Neuron (in vitro differentiated cells): ENCODE data around the gene MYO7A.

ENCODE experiments used
- H2AFZ ChIP-seq: one replicate; pipeline ENCODE4 v1.6.1; 2013; ENCODE audit warnings: low read depth, mild to moderate bottlenecking, inconsistent platforms, low read length, moderate library complexity
- H3K27me3 ChIP-seq: one replicate; pipeline ENCODE4 v1.6.1; 2013; ENCODE audit warnings: low read length; ENCODE audit not compliant: insufficient read depth
- H3K36me3 ChIP-seq: one replicate; pipeline ENCODE4 v1.6.1; 2013; ENCODE audit warnings: low read length; ENCODE audit not compliant: insufficient read depth
- H3K4me1 ChIP-seq: one replicate; pipeline ENCODE4 v1.6.1; 2013; ENCODE audit warnings: low read length; ENCODE audit not compliant: insufficient read depth
- H3K4me3 ChIP-seq: 2 replicates; pipeline ENCODE4 v1.5.1; 2013; ENCODE audit warnings: mild to moderate bottlenecking, low read length, moderate library complexity
- H3K9me3 ChIP-seq: one replicate; pipeline ENCODE4 v1.6.1; 2013; ENCODE audit warnings: low read length

MYO7A gene

DNA sequence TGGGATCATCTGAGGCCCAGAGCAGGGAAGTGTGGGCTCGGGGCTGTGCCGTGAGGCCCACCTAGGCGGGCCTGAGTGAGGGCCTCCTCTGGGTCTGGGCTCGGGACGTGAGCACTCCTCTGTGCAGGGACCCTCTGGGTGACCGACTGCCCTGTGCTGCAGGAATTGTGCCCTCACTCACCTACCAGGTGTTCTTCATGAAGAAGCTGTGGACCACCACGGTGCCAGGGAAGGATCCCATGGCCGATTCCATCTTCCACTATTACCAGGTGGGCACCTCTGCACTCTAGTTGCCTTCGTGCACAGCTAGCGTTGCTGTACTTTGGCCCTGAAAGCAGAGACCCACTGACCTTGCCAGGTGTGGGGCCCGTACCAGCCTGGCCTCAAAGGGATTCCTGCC, 80.5 kb downstream of the MYO7A start:
- H3K4me3 ChIP-seq: no peak overlapping the region
- peaks cover 3% of the 10 kb centered on the region for H3K27me3 ChIP-seq
- no peaks in the 10 kb centered on the region for H3K36me3 ChIP-seq
- no peaks in the 10 kb centered on the region for H3K9me3 ChIP-seq
- no peaks in the 10 kb centered on the region for H3K4me1 ChIP-seq
- H2AFZ ChIP-seq: no peak overlapping the region

DNA sequence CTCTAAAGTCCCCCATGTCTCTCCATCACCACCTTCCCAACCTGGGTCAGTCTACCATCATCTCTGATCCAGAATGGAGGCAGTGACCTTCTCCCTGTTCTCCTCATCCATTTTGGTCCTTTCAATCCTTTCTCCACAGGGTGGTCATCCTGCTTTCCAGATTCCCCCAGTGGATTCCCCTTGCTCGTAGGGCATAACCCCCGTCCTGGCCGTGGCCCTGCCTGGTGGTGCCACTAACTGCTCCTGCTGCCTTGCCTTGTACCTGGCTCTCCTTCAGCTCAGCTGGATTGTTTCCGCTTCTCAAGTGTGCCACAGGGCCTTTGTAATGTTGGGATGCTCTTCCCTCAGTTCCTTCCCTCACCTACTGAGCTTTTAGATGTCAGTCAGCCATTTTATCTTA, 81.6 kb downstream of the MYO7A start:
- Histone ChIP-seq H3K36me3 (no peaks in the 10 kb centered on the region), H2AFZ (no peak overlapping the region), H3K9me3 (no peaks in the 10 kb centered on the region), H3K27me3 (peaks cover 3% of the 10 kb centered on the region), H3K4me1 (no peaks in the 10 kb centered on the region), H3K4me3 (no peak overlapping the region)

- H3K27me3 ChIP-seq: peaks cover 6% of the 10 kb centered on the region
- H3K4me3 ChIP-seq: no peak overlapping the region
- no peaks in the 10 kb centered on the region for H3K36me3 ChIP-seq
- no peaks in the 10 kb centered on the region for H3K4me1 ChIP-seq
- H2AFZ ChIP-seq: no peak overlapping the region
- no peaks in the 10 kb centered on the region for H3K9me3 ChIP-seq
These were observed 83.0 kb downstream of the MYO7A start for GRCh38 chr11:77211040-77211451.

DNA sequence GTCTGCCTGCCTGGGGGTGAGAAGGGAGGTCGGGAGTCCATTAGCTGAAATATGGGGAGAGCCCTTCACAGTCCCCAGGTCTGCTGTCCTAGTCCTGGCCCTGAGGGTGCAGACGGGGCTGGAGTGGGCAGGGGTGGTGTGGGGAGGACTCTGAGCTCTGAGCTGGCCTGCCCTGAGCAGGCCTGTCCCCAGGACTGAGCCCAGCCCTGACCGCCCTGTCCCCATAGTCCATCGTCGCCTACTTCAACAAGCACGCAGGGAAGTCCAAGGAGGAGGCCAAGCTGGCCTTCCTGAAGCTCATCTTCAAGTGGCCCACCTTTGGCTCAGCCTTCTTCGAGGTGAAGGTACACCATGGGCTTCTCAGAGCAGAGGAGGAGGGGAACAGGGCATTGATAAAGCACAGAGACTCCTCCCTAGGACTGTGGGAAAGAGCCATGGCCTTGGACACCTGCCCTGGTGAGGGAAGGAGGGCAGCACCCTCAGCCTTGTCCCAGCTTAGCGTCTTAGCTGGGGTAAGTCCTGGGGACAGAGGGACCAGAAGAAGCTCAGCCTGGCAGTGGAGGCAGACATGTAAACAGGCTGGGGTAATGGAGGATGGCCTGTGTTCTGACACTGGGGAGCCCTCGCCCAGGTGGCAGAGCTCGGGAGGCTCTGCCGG, 83.7 kb downstream of the MYO7A start:
- H3K4me1 ChIP-seq: no peaks in the 10 kb centered on the region
- no peaks in the 10 kb centered on the region for H3K9me3 ChIP-seq
- H3K27me3 ChIP-seq: peaks cover 6% of the 10 kb centered on the region
- H3K4me3 ChIP-seq: no peak overlapping the region
- no peak overlapping the region for H2AFZ ChIP-seq
- no peaks in the 10 kb centered on the region for H3K36me3 ChIP-seq

GRCh38 chr11:77212314-77213007, 84.4 kb downstream of the MYO7A start:
- Histone ChIP-seq H3K4me3 (no peak overlapping the region), H3K36me3 (no peaks in the 10 kb centered on the region), H3K27me3 (peaks cover 6% of the 10 kb centered on the region), H3K4me1 (no peaks in the 10 kb centered on the region), H2AFZ (no peak overlapping the region), H3K9me3 (no peaks in the 10 kb centered on the region)

- Histone ChIP-seq H2AFZ (no peak overlapping the region), H3K4me1 (no peaks in the 10 kb centered on the region), H3K9me3 (no peaks in the 10 kb centered on the region), H3K36me3 (no peaks in the 10 kb centered on the region), H3K4me3 (no peak overlapping the region), H3K27me3 (peaks cover 6% of the 10 kb centered on the region)
These were observed 85.1 kb downstream of the MYO7A start for GRCh38 chr11:77213029-77213579.

DNA sequence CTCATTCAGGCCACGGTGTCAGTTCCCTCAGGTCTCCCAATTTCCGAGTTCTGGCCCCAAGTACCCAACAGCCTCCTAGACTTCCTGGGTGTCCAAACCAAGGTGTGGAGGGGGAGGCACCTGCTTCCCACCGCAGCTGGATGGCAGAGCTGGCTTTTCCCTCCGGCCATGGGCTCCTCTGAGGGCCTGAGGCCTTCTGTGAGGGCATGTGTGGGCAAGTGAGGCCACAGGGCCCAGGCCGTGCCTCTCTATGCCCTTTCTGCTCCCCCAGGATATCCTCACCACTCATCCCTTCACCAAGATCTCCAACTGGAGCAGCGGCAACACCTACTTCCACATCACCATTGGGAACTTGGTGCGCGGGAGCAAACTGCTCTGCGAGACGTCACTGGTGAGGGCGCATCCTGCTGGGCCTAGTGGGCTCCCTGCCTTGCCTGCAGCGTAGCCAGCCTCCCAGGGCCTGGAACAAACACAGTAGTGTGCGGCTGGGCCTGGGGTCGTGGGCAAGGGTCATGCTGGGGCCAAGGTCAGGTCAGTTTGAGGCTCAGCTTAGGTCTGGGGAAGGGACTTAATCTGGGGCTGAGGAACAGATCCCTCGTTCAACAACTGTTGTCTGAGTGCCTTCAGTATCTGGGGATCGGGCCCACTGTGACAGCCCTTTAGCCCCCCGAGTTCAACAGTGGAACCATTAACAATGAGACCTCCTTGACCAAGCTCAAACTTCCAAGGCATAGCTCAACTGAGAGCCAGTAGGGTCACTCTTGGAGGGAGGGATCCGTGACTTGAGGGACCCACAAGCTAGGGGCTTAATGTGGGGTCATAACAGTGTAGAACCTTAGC, 85.8 kb downstream of the MYO7A start:
- Histone ChIP-seq H3K27me3 (peaks cover 6% of the 10 kb centered on the region), H3K4me3 (no peak overlapping the region), H3K36me3 (no peaks in the 10 kb centered on the region), H3K9me3 (no peaks in the 10 kb centered on the region), H2AFZ (no peak overlapping the region), H3K4me1 (no peaks in the 10 kb centered on the region)

GRCh38 chr11:77214557-77214956, 86.5 kb downstream of the MYO7A start:
- H3K4me1 ChIP-seq: no peaks in the 10 kb centered on the region
- H3K9me3 ChIP-seq: no peaks in the 10 kb centered on the region

GRCh38 chr11:77215106-77215505, 87.1 kb downstream of the MYO7A start:
- Histone ChIP-seq H3K4me1 (no peaks in the 10 kb centered on the region), H3K4me3 (no peak overlapping the region), H3K36me3 (no peaks in the 10 kb centered on the region), H3K27me3 (peaks cover 6% of the 10 kb centered on the region), H3K9me3 (no peaks in the 10 kb centered on the region), H2AFZ (no peak overlapping the region)

More at GRCh38 chr11:77214557-77214956, 86.5 kb downstream of the MYO7A start:
- H3K4me3 ChIP-seq: no peak overlapping the region
- H2AFZ ChIP-seq: no peak overlapping the region
- peaks cover 6% of the 10 kb centered on the region for H3K27me3 ChIP-seq
- H3K36me3 ChIP-seq: no peaks in the 10 kb centered on the region

- Histone ChIP-seq H3K4me1 (no peaks in the 10 kb centered on the region), H2AFZ (no peak overlapping the region), H3K9me3 (no peaks in the 10 kb centered on the region), H3K27me3 (peaks cover 4% of the 10 kb centered on the region), H3K4me3 (no peak overlapping the region), H3K36me3 (no peaks in the 10 kb centered on the region)
These were observed 89.1 kb downstream of the MYO7A start for GRCh38 chr11:77217156-77217555.

DNA sequence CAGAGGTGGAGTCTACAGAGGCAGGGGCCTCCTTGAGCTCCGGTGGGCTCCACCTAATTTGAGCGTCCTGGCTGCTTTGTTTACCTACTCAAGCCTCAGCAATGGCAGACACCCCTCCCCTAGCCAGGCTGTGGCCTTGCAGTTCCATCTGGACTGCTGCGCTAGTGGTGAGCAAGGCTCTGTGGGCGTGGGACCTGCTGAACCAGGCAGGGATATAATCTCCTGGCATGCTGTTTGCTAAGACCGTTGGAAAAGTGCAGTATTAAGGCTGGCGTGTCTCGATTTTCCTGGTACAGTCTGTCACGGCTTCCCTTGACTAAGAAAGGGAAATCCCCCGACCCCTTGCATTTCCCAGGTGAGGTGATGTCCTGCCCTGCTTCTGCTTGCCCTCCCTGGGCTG, 95.8 kb downstream of the MYO7A start:
- no peaks in the 10 kb centered on the region for H3K36me3 ChIP-seq
- no peak overlapping the region for H2AFZ ChIP-seq
- no peaks in the 10 kb centered on the region for H3K9me3 ChIP-seq
- H3K27me3 ChIP-seq: no peaks in the 10 kb centered on the region
- H3K4me3 ChIP-seq: no peak overlapping the region
- H3K4me1 ChIP-seq: no peaks in the 10 kb centered on the region

DNA sequence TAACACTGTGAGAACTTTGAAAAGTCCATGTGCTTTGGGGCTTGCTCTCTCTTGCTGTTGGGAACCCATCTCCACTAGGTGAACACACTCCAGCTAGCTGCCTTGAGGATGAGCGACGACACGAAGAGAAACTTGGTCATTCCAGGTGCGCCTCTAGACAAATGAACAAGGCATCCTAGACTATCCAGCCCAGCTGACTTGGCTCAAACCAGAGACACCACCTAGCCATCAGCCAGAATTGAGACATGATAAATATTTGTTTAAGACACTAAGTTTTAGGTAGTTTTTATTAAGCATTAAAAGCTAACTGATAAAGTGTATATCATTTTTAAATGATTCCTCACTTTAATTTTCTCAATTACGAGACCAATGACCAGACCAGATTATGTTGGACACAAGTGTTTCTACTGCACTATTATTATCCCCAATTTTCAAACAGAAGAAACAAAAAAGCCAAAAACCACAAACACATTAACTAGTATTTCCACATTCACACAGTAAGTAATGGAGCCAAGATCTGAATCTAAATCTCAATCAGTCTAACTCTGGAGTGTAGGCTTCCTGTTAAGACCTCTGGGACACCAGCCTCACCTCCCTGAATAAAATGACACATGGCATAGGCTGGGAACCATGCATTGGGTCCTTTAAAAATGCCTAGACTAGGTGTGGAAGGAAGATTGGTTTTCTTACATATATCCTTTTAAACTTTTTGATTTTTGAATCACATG, 103.0 kb downstream of the MYO7A start:
- Histone ChIP-seq H3K27me3 (no peaks in the 10 kb centered on the region), H3K36me3 (no peaks in the 10 kb centered on the region), H3K4me3 (no peak overlapping the region), H3K4me1 (no peaks in the 10 kb centered on the region), H2AFZ (no peak overlapping the region), H3K9me3 (no peaks in the 10 kb centered on the region)
